Type B pancreatic cell (in vitro differentiated cells): Measurements from ENCODE around the gene PHACTR1. TPM values are rescaled to one million over a fixed set of nuclear protein-coding genes. Genes with fewer than 3 reads are reported as not detected.

Experiments
- DNase-seq: peaks from one replicate; pipeline ENCODE4 v3.0.0; 2021; ENCODE audit warnings: mixed read lengths; ENCODE audit not compliant: unreplicated experiment; ENCODE audit errors: extremely low spot score
- H3K27ac Mint-ChIP-seq: 2 replicates; pipeline ENCODE4 v1.8.0; 2021; ENCODE audit warnings: mild to moderate bottlenecking, mixed read lengths
- H3K27me3 Mint-ChIP-seq: 2 replicates; pipeline ENCODE4 v1.8.0; 2021; ENCODE audit warnings: mixed read lengths
- H3K36me3 Mint-ChIP-seq: 2 replicates; pipeline ENCODE4 v1.8.0; 2021; ENCODE audit warnings: mixed read lengths
- H3K4me1 Mint-ChIP-seq: one replicate; pipeline ENCODE4 v1.8.0; 2021; ENCODE audit warnings: mixed read lengths; ENCODE audit not compliant: unreplicated experiment
- H3K4me3 Mint-ChIP-seq: 2 replicates; pipeline ENCODE4 v1.8.0; 2021; ENCODE audit warnings: mild to moderate bottlenecking, mixed read lengths
- H3K9me3 Mint-ChIP-seq: 2 replicates; pipeline ENCODE4 v1.8.0; 2021; ENCODE audit warnings: mixed read lengths
- total RNA-seq: library from RNA; stranded (reverse); gene quantifications from 2 replicates; pipeline ENCODE4 v1.2.1, GENCODE V29; 2021; ENCODE audit warnings: low replicate concordance
- TF ChIP-seq, protein P1 (sequence below): fragments of 200-600 bp; sonication (generic); conservative IDR thresholded peaks from 2 replicates; pipeline ENCODE4 v1.5.0; 2021; ENCODE audit warnings: antibody characterized with exemption, mild to moderate bottlenecking

PHACTR1 gene
- total RNA-seq, 1 donor from 2014 or later: 12.3 TPM

DNA sequence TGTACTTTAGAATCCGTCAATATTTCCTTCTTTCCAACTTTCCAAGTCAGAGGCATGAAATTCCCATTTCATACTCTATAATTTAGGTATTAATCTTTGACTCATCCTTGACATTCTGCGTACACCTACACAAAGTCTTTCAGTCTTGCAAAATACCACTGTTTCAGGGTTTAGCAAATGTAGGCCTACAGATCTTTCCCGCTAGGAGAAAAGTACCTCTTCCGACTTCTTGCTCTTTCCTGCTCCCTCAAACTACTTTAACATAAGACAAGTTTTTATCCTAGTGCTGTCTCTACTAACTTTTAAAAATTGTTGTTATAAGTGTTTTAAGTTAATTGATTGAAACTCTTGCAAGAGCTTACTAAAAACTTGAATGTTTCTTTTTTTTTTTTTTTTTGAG, 18.3 kb upstream of the PHACTR1 start:
- H3K36me3 Mint-ChIP-seq: no peaks in the 10 kb centered on the region
- no peak for DNase-seq
- no peaks in the 10 kb centered on the region for H3K4me1 Mint-ChIP-seq
- H3K4me3 Mint-ChIP-seq: no peak overlapping the region
- peaks cover 24% of the 10 kb centered on the region for H3K27me3 Mint-ChIP-seq
- no peak overlapping the region for H3K27ac Mint-ChIP-seq
- H3K9me3 Mint-ChIP-seq: no peaks in the 10 kb centered on the region
- TF ChIP-seq, protein P1, sequence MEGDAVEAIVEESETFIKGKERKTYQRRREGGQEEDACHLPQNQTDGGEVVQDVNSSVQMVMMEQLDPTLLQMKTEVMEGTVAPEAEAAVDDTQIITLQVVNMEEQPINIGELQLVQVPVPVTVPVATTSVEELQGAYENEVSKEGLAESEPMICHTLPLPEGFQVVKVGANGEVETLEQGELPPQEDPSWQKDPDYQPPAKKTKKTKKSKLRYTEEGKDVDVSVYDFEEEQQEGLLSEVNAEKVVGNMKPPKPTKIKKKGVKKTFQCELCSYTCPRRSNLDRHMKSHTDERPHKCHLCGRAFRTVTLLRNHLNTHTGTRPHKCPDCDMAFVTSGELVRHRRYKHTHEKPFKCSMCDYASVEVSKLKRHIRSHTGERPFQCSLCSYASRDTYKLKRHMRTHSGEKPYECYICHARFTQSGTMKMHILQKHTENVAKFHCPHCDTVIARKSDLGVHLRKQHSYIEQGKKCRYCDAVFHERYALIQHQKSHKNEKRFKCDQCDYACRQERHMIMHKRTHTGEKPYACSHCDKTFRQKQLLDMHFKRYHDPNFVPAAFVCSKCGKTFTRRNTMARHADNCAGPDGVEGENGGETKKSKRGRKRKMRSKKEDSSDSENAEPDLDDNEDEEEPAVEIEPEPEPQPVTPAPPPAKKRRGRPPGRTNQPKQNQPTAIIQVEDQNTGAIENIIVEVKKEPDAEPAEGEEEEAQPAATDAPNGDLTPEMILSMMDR: no peak

DNA sequence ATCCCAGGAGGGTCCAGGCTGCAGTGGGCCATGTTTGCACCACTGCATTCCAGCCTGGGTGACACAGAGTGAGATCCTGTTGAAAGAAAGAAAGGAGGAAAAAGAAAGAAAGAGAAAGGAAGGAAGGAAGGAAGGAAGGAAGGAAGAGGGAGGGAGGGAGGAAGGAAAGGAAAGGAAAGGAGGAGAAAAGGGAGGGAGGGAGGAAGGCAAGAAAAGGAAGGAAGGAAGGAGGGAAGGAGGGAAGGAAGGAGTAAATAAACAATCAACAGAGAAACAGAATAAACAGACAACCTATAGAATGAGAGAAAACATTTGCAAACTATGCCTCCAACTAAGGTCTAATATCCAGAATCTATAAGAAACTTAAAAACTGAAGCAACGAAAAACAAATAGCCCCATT, 11.6 kb upstream of the PHACTR1 start:
- TF ChIP-seq, protein P1: no peak
- Mint-ChIP-seq H3K4me3 (no peak overlapping the region), H3K36me3 (no peaks in the 10 kb centered on the region), H3K27me3 (peaks cover 30% of the 10 kb centered on the region), H3K27ac (no peak overlapping the region), H3K9me3 (no peaks in the 10 kb centered on the region), H3K4me1 (peaks cover 8% of the 10 kb centered on the region)
- no peak for DNase-seq

DNA sequence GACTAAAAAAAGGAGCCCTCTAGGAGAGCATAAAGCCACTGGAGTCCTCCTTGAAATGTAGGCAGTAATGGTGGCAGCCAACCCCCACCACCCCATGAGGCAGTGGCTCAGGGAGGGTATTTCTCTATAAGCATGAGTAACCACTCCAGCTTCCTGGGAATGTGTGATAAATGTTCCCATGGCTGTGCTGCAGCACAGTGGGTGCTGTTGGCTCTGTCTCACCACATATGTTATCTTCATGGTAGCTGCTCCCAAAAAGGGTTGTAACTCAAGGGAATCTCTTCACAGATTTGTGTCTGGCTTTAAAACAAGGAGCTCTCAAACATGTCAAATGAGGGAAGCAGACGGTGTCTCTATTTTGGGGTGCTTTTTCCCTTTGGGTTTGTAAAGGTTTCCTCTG, 7.5 kb upstream of the PHACTR1 start:
- H3K4me3 Mint-ChIP-seq: no peak overlapping the region
- H3K36me3 Mint-ChIP-seq: no peaks in the 10 kb centered on the region
- no peak for DNase-seq
- H3K4me1 Mint-ChIP-seq: peaks cover 8% of the 10 kb centered on the region
- peaks cover 36% of the 10 kb centered on the region for H3K27me3 Mint-ChIP-seq
- no peak overlapping the region for H3K27ac Mint-ChIP-seq
- TF ChIP-seq, protein P1: no peak
- H3K9me3 Mint-ChIP-seq: no peaks in the 10 kb centered on the region

DNA sequence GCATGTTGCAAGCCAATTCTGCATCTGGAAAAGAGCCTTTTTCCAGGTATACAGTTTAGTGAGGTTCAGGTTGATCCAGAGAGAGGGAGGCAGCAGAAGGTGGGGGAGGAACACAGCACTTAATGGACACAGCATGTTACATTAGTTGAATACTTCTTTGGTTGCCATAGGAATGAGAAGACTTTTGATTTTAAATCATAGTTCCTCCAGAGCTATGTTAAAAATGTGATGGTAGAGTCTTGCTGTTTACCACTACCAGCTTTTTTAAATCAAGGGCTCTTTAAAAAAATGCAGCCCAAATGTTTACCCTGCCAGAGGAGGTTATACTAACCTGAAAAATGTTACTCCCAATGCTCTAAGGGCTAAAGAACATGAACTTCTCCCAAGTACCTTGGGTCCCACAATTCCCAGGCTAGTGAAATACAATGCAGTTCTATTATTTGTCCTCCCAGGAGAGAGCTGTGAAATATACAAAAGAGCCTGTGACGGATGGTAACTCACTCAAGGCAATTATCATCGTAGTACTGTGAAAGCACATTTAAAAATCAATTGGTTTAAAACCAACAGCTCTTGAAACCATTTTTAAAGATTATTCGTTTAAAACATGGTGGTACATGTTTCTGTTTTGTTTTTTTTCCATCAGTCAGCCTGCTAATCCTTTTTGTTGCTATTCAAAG, 6.9 kb upstream of the PHACTR1 start:
- TF ChIP-seq, protein P1: no peak
- H3K4me3 Mint-ChIP-seq: no peak overlapping the region
- H3K27ac Mint-ChIP-seq: no peak overlapping the region
- peaks cover 30% of the 10 kb centered on the region for H3K27me3 Mint-ChIP-seq
- H3K36me3 Mint-ChIP-seq: no peaks in the 10 kb centered on the region
- H3K4me1 Mint-ChIP-seq: peaks cover 8% of the 10 kb centered on the region
- no peaks in the 10 kb centered on the region for H3K9me3 Mint-ChIP-seq
- DNase-seq: no peak

DNA sequence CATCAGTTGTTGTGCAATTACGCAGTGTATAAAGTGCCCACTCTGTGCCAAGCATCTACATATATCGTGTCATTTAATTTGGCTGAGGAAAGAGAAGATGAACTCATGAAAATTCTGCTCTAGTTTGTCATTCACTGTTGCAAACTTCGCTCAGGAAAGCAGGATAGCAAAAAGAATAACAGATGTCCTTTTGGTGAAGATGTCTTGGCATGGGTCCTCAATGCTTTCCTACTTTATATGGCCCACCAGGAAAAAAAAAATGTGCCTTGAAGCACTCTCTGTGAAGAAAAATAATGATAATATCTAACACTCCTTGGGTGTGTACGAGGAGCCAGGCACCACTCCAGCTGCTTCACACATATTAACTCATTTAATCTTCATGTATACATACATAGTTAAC, 5.6 kb upstream of the PHACTR1 start:
- no peaks in the 10 kb centered on the region for H3K9me3 Mint-ChIP-seq
- H3K4me1 Mint-ChIP-seq: peaks cover 8% of the 10 kb centered on the region
- H3K36me3 Mint-ChIP-seq: no peaks in the 10 kb centered on the region
- no peak overlapping the region for H3K27ac Mint-ChIP-seq
- DNase-seq: no peak
- H3K4me3 Mint-ChIP-seq: no peak overlapping the region
- peaks cover 34% of the 10 kb centered on the region for H3K27me3 Mint-ChIP-seq
- TF ChIP-seq, protein P1: no peak

DNA sequence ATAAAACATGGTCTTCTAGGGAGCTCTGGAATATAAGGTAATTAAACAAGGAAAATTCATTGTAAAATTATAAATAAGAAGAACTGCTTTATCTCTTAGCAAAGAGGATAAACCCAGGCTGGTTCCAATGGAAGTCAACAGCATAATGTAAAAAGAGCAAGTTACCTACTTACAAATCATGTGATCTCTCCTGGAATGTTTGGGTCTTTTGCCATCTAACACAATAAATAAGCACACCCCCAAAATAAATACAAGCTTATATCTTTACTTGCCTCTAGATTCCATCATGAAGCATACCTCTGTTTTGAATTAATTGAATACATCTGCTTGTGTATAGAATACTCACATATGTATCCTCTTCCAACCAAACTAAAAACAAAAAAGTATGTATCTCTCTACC, 2.5 kb upstream of the PHACTR1 start:
- Mint-ChIP-seq H3K4me1 (peaks cover 29% of the 10 kb centered on the region), H3K27ac (no peak overlapping the region), H3K4me3 (no peak overlapping the region), H3K9me3 (no peaks in the 10 kb centered on the region), H3K36me3 (no peaks in the 10 kb centered on the region), H3K27me3 (peaks cover 51% of the 10 kb centered on the region)
- DNase-seq: no peak
- TF ChIP-seq, protein P1: no peak
